DOHH2 (cell line): Measurements from ENCODE around the gene OSTN.

Experiments used
- H3F3A ChIP-seq: fragments of 200-600 bp; sonication (generic), shearing (Covaris generic); 2 replicates; pipeline ENCODE4 v1.6.0; 2016; ENCODE audit warnings: antibody characterized with exemption, mild to moderate bottlenecking; ENCODE audit not compliant: control insufficient read depth, insufficient read depth
- H3K27ac ChIP-seq: fragments of 200-600 bp; sonication (generic); 2 replicates; pipeline ENCODE4 v1.5.1; 2014; ENCODE audit warnings: low read depth, mild to moderate bottlenecking, low read length, moderate library complexity
- H3K27me3 ChIP-seq: fragments of 200-600 bp; sonication (generic); 2 replicates; pipeline ENCODE4 v1.6.1; 2014; ENCODE audit warnings: mild to moderate bottlenecking, low read length, mixed read lengths; ENCODE audit not compliant: control insufficient read depth
- H3K36me3 ChIP-seq: fragments of 200-600 bp; sonication (generic); 2 replicates; pipeline ENCODE4 v1.6.1; 2014; ENCODE audit warnings: mild to moderate bottlenecking, low read length, moderate library complexity, mixed read lengths; ENCODE audit not compliant: control insufficient read depth
- H3K4me1 ChIP-seq: fragments of 200-600 bp; sonication (generic); 2 replicates; pipeline ENCODE4 v1.6.1; 2014; ENCODE audit warnings: mild to moderate bottlenecking, low read length, mixed read lengths; ENCODE audit not compliant: control insufficient read depth
- H3K4me2 ChIP-seq: fragments of 200-600 bp; sonication (generic); 2 replicates; pipeline ENCODE4 v1.6.0; 2014; ENCODE audit warnings: mild to moderate bottlenecking, low read length, moderate library complexity
- H3K4me3 ChIP-seq: fragments of 200-600 bp; sonication (generic); 2 replicates; pipeline ENCODE4 v1.5.1; 2014; ENCODE audit warnings: mild to moderate bottlenecking, low read length, mixed read lengths
- H3K79me2 ChIP-seq: fragments of 200-600 bp; sonication (generic); 2 replicates; pipeline ENCODE4 v1.6.1; 2014; ENCODE audit warnings: mild to moderate bottlenecking, low read length, mixed read lengths; ENCODE audit not compliant: control insufficient read depth
- H3K9me2 ChIP-seq: fragments of 200-600 bp; sonication (generic); replicated peaks from 2 replicates; pipeline ENCODE4 v1.6.1; 2014; ENCODE audit warnings: mild to moderate bottlenecking, low read length, mixed read lengths; ENCODE audit not compliant: control insufficient read depth
- H3K9me3 ChIP-seq: fragments of 200-600 bp; sonication (generic); 2 replicates; pipeline ENCODE4 v1.6.1; 2014; ENCODE audit warnings: antibody characterized with exemption, low read length, mixed read lengths; ENCODE audit not compliant: control insufficient read depth, insufficient read depth
- H4K20me1 ChIP-seq: fragments of 200-600 bp; sonication (generic); 2 replicates; pipeline ENCODE4 v1.6.0; 2014; ENCODE audit warnings: low read depth, mild to moderate bottlenecking, antibody characterized with exemption, low read length, moderate library complexity; ENCODE audit not compliant: control insufficient read depth, insufficient read depth
- EZH2phosphoT487 ChIP-seq: fragments of 200-600 bp; sonication (generic); IDR thresholded peaks from 2 replicates; pipeline ENCODE4 v1.6.1; 2017; ENCODE audit warnings: borderline replicate concordance, mild to moderate bottlenecking, antibody characterized with exemption, low read length, moderate library complexity, mixed read lengths
- TF ChIP-seq, protein P1 (sequence below): fragments of 200-600 bp; sonication (generic); IDR thresholded peaks from one replicate; pipeline ENCODE4 v1.5.1; 2014; ENCODE audit warnings: antibody characterized with exemption, mild to moderate bottlenecking, low read depth, low read length; ENCODE audit not compliant: poor library complexity, severe bottlenecking

OSTN gene

GRCh38 chr3:191262650-191263049 is 63.6 kb downstream of the OSTN start:
- Histone ChIP-seq H3F3A (no peaks in the 10 kb centered on the region), H3K27me3 (no peaks in the 10 kb centered on the region), H3K4me3 (no peak overlapping the region), H3K27ac (no peak overlapping the region), H3K4me2 (no peak overlapping the region), H3K36me3 (no peaks in the 10 kb centered on the region), H3K79me2 (no peaks in the 10 kb centered on the region), H3K4me1 (peaks cover 19% of the 10 kb centered on the region), H4K20me1 (no peaks in the 10 kb centered on the region), H3K9me3 (no peaks in the 10 kb centered on the region), H3K9me2 (no peaks in the 10 kb centered on the region)
- TF ChIP-seq, protein P1, sequence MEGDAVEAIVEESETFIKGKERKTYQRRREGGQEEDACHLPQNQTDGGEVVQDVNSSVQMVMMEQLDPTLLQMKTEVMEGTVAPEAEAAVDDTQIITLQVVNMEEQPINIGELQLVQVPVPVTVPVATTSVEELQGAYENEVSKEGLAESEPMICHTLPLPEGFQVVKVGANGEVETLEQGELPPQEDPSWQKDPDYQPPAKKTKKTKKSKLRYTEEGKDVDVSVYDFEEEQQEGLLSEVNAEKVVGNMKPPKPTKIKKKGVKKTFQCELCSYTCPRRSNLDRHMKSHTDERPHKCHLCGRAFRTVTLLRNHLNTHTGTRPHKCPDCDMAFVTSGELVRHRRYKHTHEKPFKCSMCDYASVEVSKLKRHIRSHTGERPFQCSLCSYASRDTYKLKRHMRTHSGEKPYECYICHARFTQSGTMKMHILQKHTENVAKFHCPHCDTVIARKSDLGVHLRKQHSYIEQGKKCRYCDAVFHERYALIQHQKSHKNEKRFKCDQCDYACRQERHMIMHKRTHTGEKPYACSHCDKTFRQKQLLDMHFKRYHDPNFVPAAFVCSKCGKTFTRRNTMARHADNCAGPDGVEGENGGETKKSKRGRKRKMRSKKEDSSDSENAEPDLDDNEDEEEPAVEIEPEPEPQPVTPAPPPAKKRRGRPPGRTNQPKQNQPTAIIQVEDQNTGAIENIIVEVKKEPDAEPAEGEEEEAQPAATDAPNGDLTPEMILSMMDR, result no peak
- no peak for TF ChIP-seq EZH2phosphoT487

GRCh38 chr3:191263365-191263764 is 64.3 kb downstream of the OSTN start:
- H3K27ac ChIP-seq, result no peak overlapping the region

DNA sequence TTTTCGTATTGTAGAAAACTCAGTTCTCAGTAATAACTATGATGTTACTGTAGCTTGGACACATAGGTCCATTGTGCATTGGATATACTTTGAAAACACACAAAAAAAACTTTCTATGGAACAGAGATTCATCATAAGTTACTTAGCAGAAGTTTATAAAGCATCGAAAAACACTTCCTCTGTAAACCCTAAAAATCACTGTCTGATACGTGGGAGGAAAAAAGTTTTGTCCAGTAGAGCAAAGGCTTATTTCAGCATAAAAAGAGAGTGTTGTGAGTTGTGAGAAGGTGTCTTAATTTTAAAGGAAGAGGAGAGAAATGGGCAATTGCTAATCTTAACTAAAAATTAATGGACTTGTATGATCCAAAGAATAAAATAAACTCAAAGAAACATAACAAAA is 64.8 kb downstream of the OSTN start:
- TF ChIP-seq, protein P1, result no peak
- TF ChIP-seq EZH2phosphoT487, result no peak
- Histone ChIP-seq H3K79me2 (no peaks in the 10 kb centered on the region), H3K9me3 (no peaks in the 10 kb centered on the region), H3K36me3 (no peaks in the 10 kb centered on the region), H3K9me2 (no peaks in the 10 kb centered on the region), H4K20me1 (no peaks in the 10 kb centered on the region), H3K27ac (no peak overlapping the region), H3F3A (no peaks in the 10 kb centered on the region), H3K27me3 (no peaks in the 10 kb centered on the region), H3K4me3 (no peak overlapping the region), H3K4me1 (peaks cover 8% of the 10 kb centered on the region), H3K4me2 (0 out of 2 replicates have a peak overlapping the region, but pooled peaks have one; percentile 1)

More at GRCh38 chr3:191263365-191263764, 64.3 kb downstream of the OSTN start:
- H3K9me3 ChIP-seq, result no peaks in the 10 kb centered on the region
- peaks cover 13% of the 10 kb centered on the region for H3K4me1 ChIP-seq
- H3K79me2 ChIP-seq, result no peaks in the 10 kb centered on the region
- no peak overlapping the region for H3K4me3 ChIP-seq
- H3K4me2 ChIP-seq, result 0 out of 2 replicates have a peak overlapping the region, but pooled peaks have one; percentile 1
- no peaks in the 10 kb centered on the region for H3F3A ChIP-seq
- TF ChIP-seq EZH2phosphoT487, result no peak
- TF ChIP-seq, protein P1, result no peak
- no peaks in the 10 kb centered on the region for H3K9me2 ChIP-seq
- no peaks in the 10 kb centered on the region for H3K36me3 ChIP-seq
- no peaks in the 10 kb centered on the region for H4K20me1 ChIP-seq
- no peaks in the 10 kb centered on the region for H3K27me3 ChIP-seq

DNA sequence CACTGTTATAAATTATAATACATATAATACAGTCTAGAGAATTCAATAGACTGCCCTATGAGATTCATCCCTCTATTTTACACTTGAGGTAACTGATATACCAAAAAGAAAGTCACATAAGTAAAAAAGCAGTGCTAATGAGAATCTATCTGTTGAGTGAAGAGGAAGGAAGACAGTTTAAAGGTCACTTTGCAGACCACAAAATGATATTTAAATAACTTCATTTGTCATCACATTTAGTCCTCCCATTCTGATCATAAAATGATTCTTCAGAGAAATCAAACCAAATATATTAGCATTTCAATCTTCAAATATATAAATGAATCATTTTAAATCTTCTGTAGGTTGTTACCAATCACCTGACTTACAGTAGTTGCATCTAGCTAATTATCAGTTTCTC is 69.7 kb downstream of the OSTN start:
- H3K79me2 ChIP-seq, result no peaks in the 10 kb centered on the region
- H3K4me2 ChIP-seq, result no peak overlapping the region
- H3K9me3 ChIP-seq, result no peaks in the 10 kb centered on the region
- no peaks in the 10 kb centered on the region for H4K20me1 ChIP-seq
- H3K27me3 ChIP-seq, result no peaks in the 10 kb centered on the region
- no peaks in the 10 kb centered on the region for H3K36me3 ChIP-seq
- TF ChIP-seq, protein P1, result no peak
- no peak for TF ChIP-seq EZH2phosphoT487
- H3F3A ChIP-seq, result no peaks in the 10 kb centered on the region
- H3K27ac ChIP-seq, result no peak overlapping the region
- H3K4me3 ChIP-seq, result no peak overlapping the region
- H3K4me1 ChIP-seq, result peaks cover 10% of the 10 kb centered on the region
- H3K9me2 ChIP-seq, result no peaks in the 10 kb centered on the region
